SK-N-SH treated with all-trans-retinoic acid at 6 μM for 48 hours (cell line): ENCODE measurements around the gene LRRFIP2.
"Not testable (repeated sequence)": the region's sequence is repeated elsewhere in the genome, so short reads cannot be mapped to it uniquely, and the experiment has no call there.

Source experiments
- ATAC-seq: fragments of 200-7000 bp; cut with Tn5 transposase; 3 replicates; pipeline ENCODE4 v1.9.1; 2020; ENCODE audit warnings: mild to moderate bottlenecking, moderate library complexity
- ARNTL ChIP-seq: fragments of 450-650 bp; formaldehyde crosslinking; IDR thresholded peaks from 2 replicates; pipeline ENCODE4 v1.5.0; 2020; ENCODE audit warnings: low read depth, mild to moderate bottlenecking, moderate library complexity, borderline replicate concordance
- CREB5 ChIP-seq: fragments of 250-450 bp; sonication (Bioruptor Pico); IDR thresholded peaks from 2 replicates; pipeline ENCODE4 v1.5.1; 2020; ENCODE audit warnings: low read depth, mild to moderate bottlenecking, moderate library complexity
- CSDC2 ChIP-seq: fragments of 250-450 bp; sonication (Bioruptor Pico); IDR thresholded peaks from 2 replicates; pipeline ENCODE4 v1.5.0; 2020; ENCODE audit warnings: mild to moderate bottlenecking, moderate library complexity
- CSRNP3 ChIP-seq: fragments of 250-450 bp; sonication (Bioruptor Pico); IDR thresholded peaks from 2 replicates; pipeline ENCODE4 v1.5.1; 2021; ENCODE audit warnings: mild to moderate bottlenecking, moderate library complexity
- ESRRG ChIP-seq: fragments of 250-450 bp; sonication (Bioruptor Pico); IDR thresholded peaks from 2 replicates; pipeline ENCODE4 v1.6.1; 2021; ENCODE audit warnings: mild to moderate bottlenecking
- GLIS3 ChIP-seq: fragments of 250-450 bp; sonication (Bioruptor Pico); IDR thresholded peaks from 2 replicates; pipeline ENCODE4 v1.5.0; 2020; ENCODE audit warnings: mild to moderate bottlenecking, moderate library complexity
- ISL1 ChIP-seq: fragments of 250-450 bp; sonication (Bioruptor Pico); IDR thresholded peaks from 2 replicates; pipeline ENCODE4 v2.1.2; 2022; ENCODE audit warnings: mild to moderate bottlenecking, moderate library complexity
- OSR1 ChIP-seq: fragments of 250-450 bp; sonication (Bioruptor Pico); IDR thresholded peaks from 2 replicates; pipeline ENCODE4 v1.8.0; 2022; ENCODE audit warnings: moderate library complexity, mild to moderate bottlenecking, inconsistent platforms
- PATZ1 ChIP-seq: fragments of 250-450 bp; sonication (Bioruptor Pico); IDR thresholded peaks from 2 replicates; pipeline ENCODE4 v1.8.0; 2020; ENCODE audit warnings: mild to moderate bottlenecking, moderate library complexity, borderline replicate concordance
- POU6F1 ChIP-seq: fragments of 250-450 bp; sonication (Bioruptor Pico); IDR thresholded peaks from 2 replicates; pipeline ENCODE4 v1.8.0; 2021; ENCODE audit warnings: low read depth, mild to moderate bottlenecking, moderate library complexity, borderline replicate concordance
- PPARA ChIP-seq: fragments of 250-450 bp; sonication (Bioruptor Pico); IDR thresholded peaks from 2 replicates; pipeline ENCODE4 v1.5.0; 2020; ENCODE audit warnings: mild to moderate bottlenecking, borderline replicate concordance
- RARB ChIP-seq: fragments of 250-450 bp; sonication (Bioruptor Pico); IDR thresholded peaks from 2 replicates; pipeline ENCODE4 v1.8.0; 2021; ENCODE audit warnings: mild to moderate bottlenecking, moderate library complexity
- TCF4 ChIP-seq: fragments of 250-450 bp; sonication (Bioruptor Pico); IDR thresholded peaks from 2 replicates; pipeline ENCODE4 v1.8.0; 2021; ENCODE audit warnings: mild to moderate bottlenecking, moderate library complexity, borderline replicate concordance
- TSHZ2 ChIP-seq: fragments of 250-450 bp; sonication (Bioruptor Pico); IDR thresholded peaks from 2 replicates; pipeline ENCODE4 v1.5.0; 2020; ENCODE audit warnings: mild to moderate bottlenecking, moderate library complexity
- ZC3H10 ChIP-seq: fragments of 250-450 bp; sonication (Bioruptor Pico); IDR thresholded peaks from 2 replicates; pipeline ENCODE4 v1.5.1; 2021; ENCODE audit warnings: mild to moderate bottlenecking, moderate library complexity
- ZFP3 ChIP-seq: fragments of 250-450 bp; sonication (Bioruptor Pico); IDR thresholded peaks from 2 replicates; pipeline ENCODE4 v1.5.0; 2020; ENCODE audit warnings: mild to moderate bottlenecking, moderate library complexity
- ZNF565 ChIP-seq: fragments of 450-650 bp; formaldehyde crosslinking; conservative IDR thresholded peaks from 2 replicates; pipeline ENCODE4 v1.5.0; 2020; ENCODE audit warnings: low read depth, mild to moderate bottlenecking, moderate library complexity
- ZNF70 ChIP-seq: fragments of 450-650 bp; formaldehyde crosslinking; IDR thresholded peaks from 2 replicates; pipeline ENCODE4 v1.5.0; 2020; ENCODE audit warnings: mild to moderate bottlenecking, moderate library complexity
- ZNF8 ChIP-seq: fragments of 450-650 bp; formaldehyde crosslinking; IDR thresholded peaks from 2 replicates; pipeline ENCODE4 v1.5.0; 2020; ENCODE audit warnings: mild to moderate bottlenecking, moderate library complexity

LRRFIP2 gene

GRCh38 chr3:37222542-37222941 is 48.2 kb upstream of the LRRFIP2 start:
- not testable (repeated sequence) for ATAC-seq

GRCh38 chr3:37221407-37221806 is 47.0 kb upstream of the LRRFIP2 start:
- TF ChIP-seq PPARA = no peak
- TF ChIP-seq TSHZ2 (CRISPR knock-in tag) = no peak
- no peak for TF ChIP-seq ZNF8 (CRISPR knock-in tag)
- no peak for TF ChIP-seq GLIS3 (CRISPR knock-in tag)
- peak; percentile 95 for ATAC-seq

- ATAC-seq = no peak
- TF ChIP-seq TCF4 (CRISPR knock-in tag) (no peak), CSRNP3 (CRISPR knock-in tag) (no peak), ZC3H10 (CRISPR knock-in tag) (no peak), CREB5 (no peak), OSR1 (no peak), GLIS3 (CRISPR knock-in tag) (no peak), POU6F1 (CRISPR knock-in tag) (no peak), ARNTL (CRISPR knock-in tag) (no peak), TSHZ2 (CRISPR knock-in tag) (no peak), PATZ1 (CRISPR knock-in tag) (no peak), ZNF565 (no peak), ZNF70 (CRISPR knock-in tag) (no peak), ZFP3 (no peak), RARB (no peak), ISL1 (CRISPR knock-in tag) (no peak), CSDC2 (CRISPR knock-in tag) (no peak), PPARA (no peak), ESRRG (no peak)
Observed at GRCh38 chr3:37219266-37219665, 44.9 kb upstream of the LRRFIP2 start.
